WTC11 (cell line): Measurements from ENCODE around the gene CEP250. TPM values are rescaled to one million over a fixed set of nuclear protein-coding genes. Genes with fewer than 3 reads are reported as not detected.

Experiments used
- ATAC-seq: fragments of 200-7000 bp; cut with Tn5 transposase; 2 replicates; pipeline ENCODE4 v1.10.0; 2021; ENCODE audit warnings: mild to moderate bottlenecking, moderate library complexity
- CTCF ChIA-PET: fragments of 300-600 bp; sonication (Branson Sonifier 250); formaldehyde crosslinking; loops from one replicate; lab custom pipeline; 2021; ENCODE audit warnings: antibody characterized with exemption; lab: Charles Lee
- POLR2A ChIA-PET: fragments of 350-600 bp; sonication (Branson Sonifier 250); formaldehyde crosslinking; loops from one replicate; lab custom pipeline; 2021; ENCODE audit warnings: antibody characterized with exemption; lab: Charles Lee
- DNase-seq: peaks from one replicate; pipeline ENCODE4 v3.0.0; 2021; ENCODE audit warnings: low spot score
- H3K27ac Mint-ChIP-seq: 2 replicates; pipeline ENCODE4 v1.8.0; 2021; ENCODE audit warnings: mixed read lengths
- H3K27me3 Mint-ChIP-seq: 2 replicates; pipeline ENCODE4 v1.8.0; 2021; ENCODE audit warnings: low read depth, mild to moderate bottlenecking, moderate library complexity, mixed read lengths
- H3K36me3 Mint-ChIP-seq: 2 replicates; pipeline ENCODE4 v1.8.0; 2021; ENCODE audit warnings: mixed read lengths
- H3K4me1 Mint-ChIP-seq: 2 replicates; pipeline ENCODE4 v1.8.0; 2022; ENCODE audit warnings: mixed read lengths
- H3K4me3 Mint-ChIP-seq: 2 replicates; pipeline ENCODE4 v1.8.0; 2021; ENCODE audit warnings: mild to moderate bottlenecking, moderate library complexity, mixed read lengths
- H3K9me3 Mint-ChIP-seq: 2 replicates; pipeline ENCODE4 v1.8.0; 2021; ENCODE audit warnings: mixed read lengths
- CREB1 ChIP-seq: sonication (generic); formaldehyde crosslinking; IDR thresholded peaks from 2 replicates; pipeline ENCODE4 v1.8.0; 2023; ENCODE audit warnings: mild to moderate bottlenecking, missing genetic modification reagents
- ELF4 ChIP-seq: sonication (generic); formaldehyde crosslinking; IDR thresholded peaks from 2 replicates; pipeline ENCODE4 v1.8.1; 2022; ENCODE audit warnings: low read depth, mild to moderate bottlenecking, moderate library complexity, missing genetic modification reagents
- FOXP1 ChIP-seq: sonication (generic); formaldehyde crosslinking; IDR thresholded peaks from 2 replicates; pipeline ENCODE4 v1.8.0; 2022; ENCODE audit warnings: missing genetic modification reagents, mild to moderate bottlenecking, moderate library complexity, borderline replicate concordance
- HMGA2 ChIP-seq: fragments of 250-450 bp; sonication (Bioruptor Pico); IDR thresholded peaks from 2 replicates; pipeline ENCODE4 v1.4.0; 2021; ENCODE audit warnings: mild to moderate bottlenecking, moderate library complexity
- JUN ChIP-seq: sonication (generic); formaldehyde crosslinking; IDR thresholded peaks from 2 replicates; pipeline ENCODE4 v1.8.0; 2023; ENCODE audit warnings: mild to moderate bottlenecking, missing genetic modification reagents
- NFATC4 ChIP-seq: fragments of 250-450 bp; sonication (Bioruptor Pico); IDR thresholded peaks from 2 replicates; pipeline ENCODE4 v1.9.0; 2021; ENCODE audit warnings: mild to moderate bottlenecking
- NFE2L1 ChIP-seq: sonication (generic); formaldehyde crosslinking; IDR thresholded peaks from 2 replicates; pipeline ENCODE4 v1.8.1; 2023; ENCODE audit warnings: missing genetic modification reagents
- NR2C2 ChIP-seq: sonication (generic); formaldehyde crosslinking; IDR thresholded peaks from 2 replicates; pipeline ENCODE4 v1.8.0; 2022; ENCODE audit warnings: mild to moderate bottlenecking, missing genetic modification reagents
- RELA ChIP-seq: sonication (generic); formaldehyde crosslinking; IDR thresholded peaks from 2 replicates; pipeline ENCODE4 v1.8.1; 2022; ENCODE audit warnings: missing genetic modification reagents, mild to moderate bottlenecking, borderline replicate concordance
- SMAD4 ChIP-seq: sonication (generic); formaldehyde crosslinking; IDR thresholded peaks from 2 replicates; pipeline ENCODE4 v1.8.0; 2022; ENCODE audit warnings: mild to moderate bottlenecking, missing genetic modification reagents
- ZNF232 ChIP-seq: sonication (generic); formaldehyde crosslinking; IDR thresholded peaks from 2 replicates; pipeline ENCODE4 v1.8.0; 2022; ENCODE audit warnings: mild to moderate bottlenecking, missing genetic modification reagents
- ZNF423 ChIP-seq: fragments of 250-450 bp; sonication (Bioruptor Pico); IDR thresholded peaks from 2 replicates; pipeline ENCODE4 v2.1.2; 2022; ENCODE audit warnings: mild to moderate bottlenecking, moderate library complexity
- total RNA-seq: library from RNA; stranded (reverse); gene quantifications from 3 replicates; pipeline ENCODE4 v1.2.3, GENCODE V29; 2021
- TF ChIP-seq, protein P1 (sequence below): fragments of 250-450 bp; sonication (Bioruptor Pico); IDR thresholded peaks from 2 replicates; pipeline ENCODE4 v1.9.0; 2021; ENCODE audit warnings: mild to moderate bottlenecking
- TF ChIP-seq, protein P2 (sequence below): sonication (generic); formaldehyde crosslinking; IDR thresholded peaks from 2 replicates; pipeline ENCODE4 v1.8.1; 2023; ENCODE audit warnings: mild to moderate bottlenecking, missing genetic modification reagents
- TF ChIP-seq, protein P3 (sequence below): fragments of 250-450 bp; sonication (Bioruptor Pico); IDR thresholded peaks from 2 replicates; pipeline ENCODE4 v1.9.0; 2021; ENCODE audit warnings: mild to moderate bottlenecking, borderline replicate concordance
- TF ChIP-seq, protein P4 (sequence below): fragments of 200-600 bp; IDR thresholded peaks from 2 replicates; pipeline ENCODE4 v1.8.0; 2022; ENCODE audit warnings: antibody characterized with exemption
- TF ChIP-seq, protein P5 (sequence below): fragments of 250-450 bp; sonication (Bioruptor Pico); IDR thresholded peaks from 2 replicates; pipeline ENCODE4 v1.8.0; 2021; ENCODE audit warnings: mild to moderate bottlenecking
- TF ChIP-seq, protein P6 (sequence below): sonication (generic); formaldehyde crosslinking; conservative IDR thresholded peaks from 2 replicates; pipeline ENCODE4 v1.8.1; 2022; ENCODE audit warnings: mild to moderate bottlenecking, missing genetic modification reagents

The CEP250 gene
- total RNA-seq, 1 experiment from 2014 or later = 63.1 TPM

DNA sequence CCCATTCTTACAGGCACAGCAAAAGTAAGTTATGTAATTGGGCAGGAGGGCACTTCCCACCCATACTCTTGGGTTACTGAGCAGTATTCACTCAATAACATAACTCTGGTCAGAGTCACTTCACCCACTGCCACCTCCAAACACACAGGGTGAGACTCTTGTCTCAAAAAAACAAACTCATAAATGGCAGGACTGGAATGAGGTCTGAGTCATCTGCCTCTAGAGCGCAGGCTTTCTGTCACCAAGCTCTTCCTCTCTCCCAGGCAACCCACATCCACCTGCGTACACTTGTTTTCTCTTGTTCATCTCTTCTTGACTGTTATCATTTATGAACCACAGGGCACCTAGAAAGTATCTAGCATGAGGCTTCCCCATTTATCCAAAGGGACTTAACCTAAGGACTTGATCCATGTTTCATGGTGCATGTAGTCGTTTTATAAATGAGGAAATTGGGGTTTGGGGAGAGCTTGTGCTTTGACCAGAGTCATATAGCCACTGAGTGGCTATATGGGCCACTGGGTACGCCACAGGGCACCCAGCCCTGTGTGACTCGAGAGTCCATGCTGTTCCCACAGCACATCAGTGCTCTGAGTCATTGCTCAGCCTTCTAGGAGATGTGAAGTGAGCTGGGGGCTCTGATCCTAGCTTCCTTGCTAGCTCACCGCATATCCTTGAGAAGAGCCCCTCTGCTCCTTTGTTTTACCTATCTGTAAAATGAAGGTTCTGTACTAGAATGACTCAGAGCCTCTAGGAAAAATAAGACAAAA is 51.7 kb downstream of the CEP250 start:
- Mint-ChIP-seq H3K9me3 (no peaks in the 10 kb centered on the region), H3K4me3 (no peak overlapping the region), H3K27me3 (no peaks in the 10 kb centered on the region), H3K4me1 (no peaks in the 10 kb centered on the region), H3K36me3 (peaks cover 53% of the 10 kb centered on the region), H3K27ac (no peak overlapping the region)
- DNase-seq (no peak), ATAC-seq (no peak)
- TF ChIP-seq RELA (CRISPR knock-in tag) (no peak), ELF4 (no peak), ZNF232 (CRISPR knock-in tag) (no peak), CREB1 (CRISPR knock-in tag) (no peak), NFATC4 (no peak), SMAD4 (CRISPR knock-in tag) (no peak), NFE2L1 (CRISPR knock-in tag) (no peak), ZNF423 (CRISPR knock-in tag) (no peak), HMGA2 (CRISPR knock-in tag) (no peak), JUN (CRISPR knock-in tag) (no peak), FOXP1 (no peak), NR2C2 (CRISPR knock-in tag) (no peak)
- TF ChIP-seq, protein P1, sequence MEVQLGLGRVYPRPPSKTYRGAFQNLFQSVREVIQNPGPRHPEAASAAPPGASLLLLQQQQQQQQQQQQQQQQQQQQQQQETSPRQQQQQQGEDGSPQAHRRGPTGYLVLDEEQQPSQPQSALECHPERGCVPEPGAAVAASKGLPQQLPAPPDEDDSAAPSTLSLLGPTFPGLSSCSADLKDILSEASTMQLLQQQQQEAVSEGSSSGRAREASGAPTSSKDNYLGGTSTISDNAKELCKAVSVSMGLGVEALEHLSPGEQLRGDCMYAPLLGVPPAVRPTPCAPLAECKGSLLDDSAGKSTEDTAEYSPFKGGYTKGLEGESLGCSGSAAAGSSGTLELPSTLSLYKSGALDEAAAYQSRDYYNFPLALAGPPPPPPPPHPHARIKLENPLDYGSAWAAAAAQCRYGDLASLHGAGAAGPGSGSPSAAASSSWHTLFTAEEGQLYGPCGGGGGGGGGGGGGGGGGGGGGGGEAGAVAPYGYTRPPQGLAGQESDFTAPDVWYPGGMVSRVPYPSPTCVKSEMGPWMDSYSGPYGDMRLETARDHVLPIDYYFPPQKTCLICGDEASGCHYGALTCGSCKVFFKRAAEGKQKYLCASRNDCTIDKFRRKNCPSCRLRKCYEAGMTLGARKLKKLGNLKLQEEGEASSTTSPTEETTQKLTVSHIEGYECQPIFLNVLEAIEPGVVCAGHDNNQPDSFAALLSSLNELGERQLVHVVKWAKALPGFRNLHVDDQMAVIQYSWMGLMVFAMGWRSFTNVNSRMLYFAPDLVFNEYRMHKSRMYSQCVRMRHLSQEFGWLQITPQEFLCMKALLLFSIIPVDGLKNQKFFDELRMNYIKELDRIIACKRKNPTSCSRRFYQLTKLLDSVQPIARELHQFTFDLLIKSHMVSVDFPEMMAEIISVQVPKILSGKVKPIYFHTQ (CRISPR knock-in tag) = no peak
- TF ChIP-seq, protein P2, sequence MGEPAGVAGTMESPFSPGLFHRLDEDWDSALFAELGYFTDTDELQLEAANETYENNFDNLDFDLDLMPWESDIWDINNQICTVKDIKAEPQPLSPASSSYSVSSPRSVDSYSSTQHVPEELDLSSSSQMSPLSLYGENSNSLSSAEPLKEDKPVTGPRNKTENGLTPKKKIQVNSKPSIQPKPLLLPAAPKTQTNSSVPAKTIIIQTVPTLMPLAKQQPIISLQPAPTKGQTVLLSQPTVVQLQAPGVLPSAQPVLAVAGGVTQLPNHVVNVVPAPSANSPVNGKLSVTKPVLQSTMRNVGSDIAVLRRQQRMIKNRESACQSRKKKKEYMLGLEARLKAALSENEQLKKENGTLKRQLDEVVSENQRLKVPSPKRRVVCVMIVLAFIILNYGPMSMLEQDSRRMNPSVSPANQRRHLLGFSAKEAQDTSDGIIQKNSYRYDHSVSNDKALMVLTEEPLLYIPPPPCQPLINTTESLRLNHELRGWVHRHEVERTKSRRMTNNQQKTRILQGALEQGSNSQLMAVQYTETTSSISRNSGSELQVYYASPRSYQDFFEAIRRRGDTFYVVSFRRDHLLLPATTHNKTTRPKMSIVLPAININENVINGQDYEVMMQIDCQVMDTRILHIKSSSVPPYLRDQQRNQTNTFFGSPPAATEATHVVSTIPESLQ (CRISPR knock-in tag) = no peak
- TF ChIP-seq, protein P3, sequence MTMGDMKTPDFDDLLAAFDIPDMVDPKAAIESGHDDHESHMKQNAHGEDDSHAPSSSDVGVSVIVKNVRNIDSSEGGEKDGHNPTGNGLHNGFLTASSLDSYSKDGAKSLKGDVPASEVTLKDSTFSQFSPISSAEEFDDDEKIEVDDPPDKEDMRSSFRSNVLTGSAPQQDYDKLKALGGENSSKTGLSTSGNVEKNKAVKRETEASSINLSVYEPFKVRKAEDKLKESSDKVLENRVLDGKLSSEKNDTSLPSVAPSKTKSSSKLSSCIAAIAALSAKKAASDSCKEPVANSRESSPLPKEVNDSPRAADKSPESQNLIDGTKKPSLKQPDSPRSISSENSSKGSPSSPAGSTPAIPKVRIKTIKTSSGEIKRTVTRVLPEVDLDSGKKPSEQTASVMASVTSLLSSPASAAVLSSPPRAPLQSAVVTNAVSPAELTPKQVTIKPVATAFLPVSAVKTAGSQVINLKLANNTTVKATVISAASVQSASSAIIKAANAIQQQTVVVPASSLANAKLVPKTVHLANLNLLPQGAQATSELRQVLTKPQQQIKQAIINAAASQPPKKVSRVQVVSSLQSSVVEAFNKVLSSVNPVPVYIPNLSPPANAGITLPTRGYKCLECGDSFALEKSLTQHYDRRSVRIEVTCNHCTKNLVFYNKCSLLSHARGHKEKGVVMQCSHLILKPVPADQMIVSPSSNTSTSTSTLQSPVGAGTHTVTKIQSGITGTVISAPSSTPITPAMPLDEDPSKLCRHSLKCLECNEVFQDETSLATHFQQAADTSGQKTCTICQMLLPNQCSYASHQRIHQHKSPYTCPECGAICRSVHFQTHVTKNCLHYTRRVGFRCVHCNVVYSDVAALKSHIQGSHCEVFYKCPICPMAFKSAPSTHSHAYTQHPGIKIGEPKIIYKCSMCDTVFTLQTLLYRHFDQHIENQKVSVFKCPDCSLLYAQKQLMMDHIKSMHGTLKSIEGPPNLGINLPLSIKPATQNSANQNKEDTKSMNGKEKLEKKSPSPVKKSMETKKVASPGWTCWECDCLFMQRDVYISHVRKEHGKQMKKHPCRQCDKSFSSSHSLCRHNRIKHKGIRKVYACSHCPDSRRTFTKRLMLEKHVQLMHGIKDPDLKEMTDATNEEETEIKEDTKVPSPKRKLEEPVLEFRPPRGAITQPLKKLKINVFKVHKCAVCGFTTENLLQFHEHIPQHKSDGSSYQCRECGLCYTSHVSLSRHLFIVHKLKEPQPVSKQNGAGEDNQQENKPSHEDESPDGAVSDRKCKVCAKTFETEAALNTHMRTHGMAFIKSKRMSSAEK (CRISPR knock-in tag) = no peak
- TF ChIP-seq, protein P4, sequence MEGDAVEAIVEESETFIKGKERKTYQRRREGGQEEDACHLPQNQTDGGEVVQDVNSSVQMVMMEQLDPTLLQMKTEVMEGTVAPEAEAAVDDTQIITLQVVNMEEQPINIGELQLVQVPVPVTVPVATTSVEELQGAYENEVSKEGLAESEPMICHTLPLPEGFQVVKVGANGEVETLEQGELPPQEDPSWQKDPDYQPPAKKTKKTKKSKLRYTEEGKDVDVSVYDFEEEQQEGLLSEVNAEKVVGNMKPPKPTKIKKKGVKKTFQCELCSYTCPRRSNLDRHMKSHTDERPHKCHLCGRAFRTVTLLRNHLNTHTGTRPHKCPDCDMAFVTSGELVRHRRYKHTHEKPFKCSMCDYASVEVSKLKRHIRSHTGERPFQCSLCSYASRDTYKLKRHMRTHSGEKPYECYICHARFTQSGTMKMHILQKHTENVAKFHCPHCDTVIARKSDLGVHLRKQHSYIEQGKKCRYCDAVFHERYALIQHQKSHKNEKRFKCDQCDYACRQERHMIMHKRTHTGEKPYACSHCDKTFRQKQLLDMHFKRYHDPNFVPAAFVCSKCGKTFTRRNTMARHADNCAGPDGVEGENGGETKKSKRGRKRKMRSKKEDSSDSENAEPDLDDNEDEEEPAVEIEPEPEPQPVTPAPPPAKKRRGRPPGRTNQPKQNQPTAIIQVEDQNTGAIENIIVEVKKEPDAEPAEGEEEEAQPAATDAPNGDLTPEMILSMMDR = no peak
- TF ChIP-seq, protein P5, sequence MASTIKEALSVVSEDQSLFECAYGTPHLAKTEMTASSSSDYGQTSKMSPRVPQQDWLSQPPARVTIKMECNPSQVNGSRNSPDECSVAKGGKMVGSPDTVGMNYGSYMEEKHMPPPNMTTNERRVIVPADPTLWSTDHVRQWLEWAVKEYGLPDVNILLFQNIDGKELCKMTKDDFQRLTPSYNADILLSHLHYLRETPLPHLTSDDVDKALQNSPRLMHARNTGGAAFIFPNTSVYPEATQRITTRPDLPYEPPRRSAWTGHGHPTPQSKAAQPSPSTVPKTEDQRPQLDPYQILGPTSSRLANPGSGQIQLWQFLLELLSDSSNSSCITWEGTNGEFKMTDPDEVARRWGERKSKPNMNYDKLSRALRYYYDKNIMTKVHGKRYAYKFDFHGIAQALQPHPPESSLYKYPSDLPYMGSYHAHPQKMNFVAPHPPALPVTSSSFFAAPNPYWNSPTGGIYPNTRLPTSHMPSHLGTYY (CRISPR knock-in tag) = no peak
- TF ChIP-seq, protein P6, sequence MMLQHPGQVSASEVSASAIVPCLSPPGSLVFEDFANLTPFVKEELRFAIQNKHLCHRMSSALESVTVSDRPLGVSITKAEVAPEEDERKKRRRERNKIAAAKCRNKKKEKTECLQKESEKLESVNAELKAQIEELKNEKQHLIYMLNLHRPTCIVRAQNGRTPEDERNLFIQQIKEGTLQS (CRISPR knock-in tag) = no peak
- ChIA-PET CTCF (interaction anchor here (0.8 to 1.0 kb wide), 2 partner anchors 19 to 41 kb away, joined by 3 read pairs; no protein-coding TSS in a partner anchor), POLR2A (no interaction called here)
